Activated CD8-positive, alpha-beta memory T cell treated with anti-CD3 and anti-CD28 coated beads, Interleukin-2, amount 50 U/mL, for 1 hour (primary cell): ENCODE results near the gene IL17F.
"Not testable (repeated sequence)": the region's sequence is repeated elsewhere in the genome, so short reads cannot be mapped to it uniquely, and the experiment has no call there.

Experiments used
- DNase-seq: peaks from one replicate; pipeline ENCODE4 v3.0.0-alpha.2; 2020; ENCODE audit errors: extremely low read depth

Gene IL17F

DNA sequence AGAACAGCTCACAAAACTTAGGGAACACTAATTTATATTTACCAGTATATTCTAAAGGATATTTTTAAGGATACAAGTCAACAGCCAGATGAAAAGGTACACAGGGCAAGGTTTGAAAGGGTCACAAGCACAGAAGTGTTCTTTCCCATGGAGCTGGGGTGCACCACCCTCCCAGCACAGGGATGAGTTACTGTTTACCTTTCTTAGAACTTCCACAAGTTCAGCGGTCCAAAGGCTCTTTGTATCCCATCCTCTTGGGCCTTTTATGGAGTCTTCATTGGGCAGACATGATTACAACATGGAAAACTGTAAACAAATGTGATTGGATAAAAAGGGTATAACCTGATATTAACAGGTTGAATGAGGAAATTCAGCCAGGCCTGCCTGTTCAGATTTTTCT, 1.1 kb upstream of the IL17F start:
- DNase-seq, result no peak

DNA sequence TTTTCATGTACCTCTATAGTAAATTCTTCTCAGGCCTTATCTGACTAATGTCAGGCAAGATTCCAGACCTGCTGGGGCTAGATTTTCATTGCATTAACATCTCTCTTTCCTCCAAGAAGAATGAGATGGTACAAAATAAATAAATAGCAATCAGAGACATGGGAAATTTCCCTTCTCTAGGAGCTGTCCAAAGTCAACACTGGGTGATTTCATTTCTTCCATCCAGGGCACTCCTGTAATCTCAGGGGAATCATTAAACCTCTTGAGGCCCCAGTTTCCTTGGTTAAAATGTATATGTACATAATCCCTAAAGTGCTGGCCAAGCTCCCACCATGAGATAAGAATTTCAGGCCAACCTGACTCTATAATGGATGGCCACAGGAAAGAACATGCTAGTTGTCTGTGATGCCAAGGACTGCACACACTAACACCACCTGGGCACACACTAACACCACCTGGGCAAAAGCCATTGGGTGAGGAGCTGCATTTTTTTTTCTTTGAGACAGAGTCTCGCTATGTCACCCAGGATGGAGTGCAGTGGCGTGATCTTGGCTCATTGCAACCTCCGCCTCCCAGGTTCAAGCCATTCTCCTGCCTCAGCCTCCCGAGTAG, 912 bp downstream of the IL17F start:
- DNase-seq, result no peak

DNA sequence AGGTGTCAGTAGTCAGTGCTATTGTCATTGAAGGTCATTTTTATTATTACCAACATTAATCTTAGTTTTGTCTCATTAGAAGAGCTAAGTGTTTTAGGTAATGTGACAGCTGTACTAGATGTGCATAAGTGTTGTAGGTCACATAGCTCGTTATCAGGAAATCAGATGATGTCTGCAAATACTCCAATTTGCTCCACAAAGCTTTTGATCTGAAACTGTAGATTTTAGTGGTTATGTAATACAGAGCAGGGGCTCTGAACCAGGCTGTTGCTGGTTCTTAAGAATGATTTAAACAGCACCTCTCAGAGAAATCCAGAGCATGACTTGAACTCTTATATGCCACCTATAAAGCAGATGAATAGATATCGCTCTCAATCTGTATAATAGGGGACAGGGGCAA, 2.5 kb downstream of the IL17F start:
- DNase-seq, result no peak

DNA sequence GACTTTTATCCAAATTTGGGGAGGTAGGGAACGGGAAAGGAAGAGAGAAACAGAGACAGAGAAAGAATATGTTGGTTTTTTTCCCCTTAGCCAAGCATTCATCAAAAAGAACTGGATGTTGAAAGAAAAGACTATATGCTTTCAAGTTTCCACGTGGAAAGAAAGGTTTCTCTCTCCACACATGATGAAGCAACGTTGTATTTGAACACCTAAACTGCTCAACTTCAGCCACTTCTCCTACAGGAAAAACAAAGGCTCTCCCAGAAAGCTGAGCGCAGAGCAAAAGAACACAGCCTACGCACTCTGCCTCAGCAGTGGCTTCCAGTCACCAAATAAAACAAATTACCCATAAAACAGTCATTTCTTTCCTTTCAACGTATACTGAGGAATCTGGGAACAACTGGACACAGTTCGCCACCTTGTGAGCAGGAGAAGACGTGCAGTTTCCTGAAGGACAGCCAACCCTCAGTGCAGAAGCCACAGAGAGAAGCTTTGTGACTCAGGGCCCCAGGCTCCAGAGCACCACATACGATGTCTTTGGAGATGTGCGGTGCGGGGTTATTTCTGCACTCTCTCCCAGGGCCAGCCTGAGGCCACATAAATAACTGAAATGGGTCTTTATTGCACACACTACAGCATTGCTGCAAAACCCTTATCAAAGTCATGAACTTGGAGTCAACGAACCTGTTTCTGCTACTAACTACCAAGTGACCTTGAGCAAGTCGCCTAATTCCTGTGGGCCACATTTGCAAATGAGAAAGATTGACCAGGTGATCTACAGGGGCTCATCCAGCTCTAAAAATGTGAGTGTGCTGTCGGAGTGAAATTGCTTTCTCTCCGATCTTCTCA, 10.1 kb downstream of the IL17F start:
- no peak for DNase-seq

DNA sequence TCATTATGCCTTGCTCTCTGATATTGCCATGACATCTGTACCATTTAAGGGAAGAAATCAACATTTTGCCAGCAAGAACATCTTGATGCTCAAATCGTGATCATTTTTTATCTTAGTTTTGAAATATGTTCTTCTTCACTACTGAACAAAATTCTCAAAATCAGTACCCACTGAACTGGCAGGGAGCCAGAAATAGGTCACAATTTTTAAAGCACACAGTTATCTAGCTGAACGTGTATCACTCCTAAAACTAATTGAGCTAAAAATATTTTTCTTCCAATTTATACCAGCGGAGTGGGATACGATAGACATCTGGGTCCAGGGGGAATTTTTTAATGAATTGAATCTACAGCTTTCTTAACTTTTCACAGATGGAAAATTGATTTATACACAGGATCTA, 11.3 kb downstream of the IL17F start:
- no peak for DNase-seq

DNA sequence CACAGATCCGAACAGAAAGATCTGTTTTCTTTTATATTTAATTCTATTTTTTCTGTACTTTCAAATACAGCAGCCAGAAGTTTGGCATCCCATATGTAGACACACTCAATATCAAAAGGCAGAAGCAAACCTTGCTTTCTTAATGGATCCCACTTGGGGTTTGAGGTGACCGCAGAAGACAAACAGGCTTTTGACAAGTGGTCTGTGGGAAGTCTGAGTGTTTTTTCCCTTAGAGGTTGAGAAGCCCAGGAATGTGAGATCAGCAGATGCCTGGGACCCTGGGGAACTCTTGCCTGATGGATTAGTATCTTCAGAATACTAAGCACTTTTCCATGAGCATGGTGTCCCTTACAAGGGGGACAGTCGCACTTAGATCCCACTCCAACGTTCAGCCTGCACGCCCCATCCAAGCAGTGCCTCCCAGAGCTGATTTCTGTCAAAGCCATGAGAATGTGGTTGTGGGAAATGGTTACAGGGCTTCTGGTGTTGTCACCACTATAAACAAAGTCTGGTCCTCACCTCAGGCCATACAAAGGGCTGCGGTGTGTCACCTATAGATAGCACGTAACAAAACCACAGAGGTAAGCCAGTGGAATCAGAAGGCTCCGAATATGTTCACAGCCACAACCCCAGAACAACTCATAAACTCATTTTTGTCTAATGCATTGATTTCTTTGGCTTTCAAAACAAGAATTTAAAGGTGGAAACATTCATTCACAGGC, 12.7 kb downstream of the IL17F start:
- DNase-seq, result no peak

DNA sequence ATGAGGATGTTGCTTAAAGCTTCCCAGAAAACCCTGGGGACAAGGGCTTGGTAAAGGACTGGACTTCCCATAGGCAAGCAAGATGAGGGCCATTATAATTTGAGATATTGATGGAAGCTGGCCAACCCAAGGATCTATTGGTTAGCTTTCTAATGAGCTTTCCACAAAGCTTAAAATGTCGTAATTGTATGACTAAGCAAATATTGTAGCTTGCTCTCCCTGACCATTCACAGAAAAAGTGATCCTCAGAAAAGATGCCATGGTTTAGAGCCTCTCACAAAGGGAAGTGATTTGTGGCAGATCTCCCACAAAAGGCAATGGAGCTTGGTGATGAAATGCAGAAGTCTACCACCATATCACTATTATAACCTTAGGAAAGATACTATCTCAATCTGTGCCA, 13.6 kb downstream of the IL17F start:
- no peak for DNase-seq

DNA sequence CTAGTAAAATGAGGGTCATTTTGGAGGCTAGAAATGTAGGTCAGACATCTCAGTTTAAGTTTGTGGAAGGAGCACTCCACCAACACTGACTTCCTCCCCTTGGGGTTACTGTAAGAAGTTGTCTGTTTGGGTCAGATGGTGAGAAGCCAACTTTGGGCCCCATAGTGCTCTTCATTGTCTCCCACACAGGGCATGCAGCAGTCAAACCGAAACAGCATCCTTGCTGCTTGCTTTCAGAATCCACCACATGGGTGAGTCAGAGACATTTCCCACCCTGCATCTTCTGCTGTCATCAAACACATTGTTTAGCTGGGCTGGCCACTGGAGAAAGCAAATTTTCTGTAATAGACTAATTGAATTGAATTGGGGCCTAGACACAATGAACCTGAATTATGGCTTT, 16.8 kb downstream of the IL17F start:
- no peak for DNase-seq

DNA sequence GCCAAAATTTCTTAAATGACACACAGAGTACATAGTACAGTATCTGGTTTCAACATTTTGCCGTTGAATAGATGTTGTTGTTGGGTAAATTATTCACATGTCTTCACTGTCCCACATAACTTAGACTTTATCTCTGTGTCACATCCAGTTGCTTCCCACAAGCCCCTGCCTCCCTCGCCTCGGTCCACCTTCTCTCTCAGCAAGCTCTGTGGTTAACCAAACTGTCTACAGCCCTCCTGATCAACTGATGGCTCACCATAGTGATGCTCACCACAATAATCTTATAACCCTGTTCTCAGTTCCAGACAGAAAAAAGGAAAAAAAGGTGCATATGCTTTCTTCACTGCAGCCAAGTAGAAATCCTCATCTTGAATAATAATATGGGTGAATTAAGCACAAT, 23.0 kb downstream of the IL17F start:
- DNase-seq, result no peak

DNA sequence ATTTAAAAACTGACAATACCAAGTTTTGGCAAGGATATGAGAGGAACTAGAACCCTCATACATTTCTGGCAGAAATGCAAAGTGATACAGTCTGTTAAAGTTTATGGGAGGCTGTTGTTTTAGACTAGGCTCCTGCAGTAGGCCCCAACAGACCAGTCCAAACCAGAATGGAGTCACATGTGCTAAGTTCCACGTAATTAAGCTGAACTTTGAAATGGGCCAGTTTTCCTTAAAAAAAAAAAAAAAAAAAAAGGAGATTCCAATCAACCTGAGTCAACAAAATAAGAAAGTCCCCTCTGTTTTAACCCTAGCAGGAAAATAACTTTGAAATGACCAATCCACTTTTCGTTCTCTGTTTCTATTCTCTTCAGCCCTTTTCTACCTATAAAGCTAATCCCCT, 26.5 kb downstream of the IL17F start:
- DNase-seq, result no peak

DNA sequence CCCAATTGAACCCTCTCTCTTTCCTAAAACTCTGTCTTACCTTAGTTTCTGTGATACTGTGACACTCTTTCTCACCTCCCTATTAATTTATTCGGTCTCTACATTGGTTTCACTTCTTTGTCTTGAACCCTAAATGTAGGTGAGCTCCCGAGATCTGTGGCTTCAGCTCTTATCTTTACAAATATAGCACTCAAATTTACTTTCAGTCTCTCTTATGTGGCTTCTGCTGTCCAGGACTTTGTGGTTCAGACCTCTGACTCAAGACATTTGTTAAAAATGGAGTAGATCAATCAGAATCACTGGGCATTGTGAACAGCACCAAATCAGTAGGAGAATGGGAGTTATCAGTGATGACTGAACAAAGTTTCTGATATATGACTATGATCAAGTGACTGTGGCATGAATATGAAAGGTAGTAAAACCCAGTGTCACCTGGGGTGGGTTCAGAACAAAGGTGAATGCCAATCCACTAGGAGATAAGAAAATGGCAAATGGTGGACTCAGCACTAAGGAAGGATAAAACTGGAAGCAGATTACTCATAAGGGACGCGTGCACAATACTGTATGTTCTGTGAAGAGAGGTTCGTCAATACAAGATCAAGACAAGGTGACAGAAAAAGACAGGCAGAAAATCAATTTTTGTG, 27.2 kb downstream of the IL17F start:
- no peak for DNase-seq

DNA sequence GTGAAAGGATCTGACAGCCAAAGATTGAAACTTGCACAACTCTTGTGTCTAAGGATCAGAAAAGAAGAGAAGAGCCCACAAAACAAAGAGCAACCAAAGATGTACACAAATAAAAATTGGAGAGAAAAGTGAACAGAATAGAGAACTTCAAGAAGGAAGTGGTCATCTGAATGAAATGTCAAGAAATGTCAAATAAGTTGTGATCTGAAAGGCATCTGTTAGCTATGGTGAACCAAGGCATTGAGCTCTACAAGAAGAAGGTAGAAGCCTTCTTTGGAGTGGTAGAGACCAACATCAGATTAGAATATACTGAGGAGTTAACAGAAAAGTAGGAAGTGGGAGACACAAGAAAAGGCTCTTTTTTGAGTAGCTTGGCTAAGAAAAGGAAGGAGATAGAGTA, 28.5 kb downstream of the IL17F start:
- DNase-seq, result no peak

DNA sequence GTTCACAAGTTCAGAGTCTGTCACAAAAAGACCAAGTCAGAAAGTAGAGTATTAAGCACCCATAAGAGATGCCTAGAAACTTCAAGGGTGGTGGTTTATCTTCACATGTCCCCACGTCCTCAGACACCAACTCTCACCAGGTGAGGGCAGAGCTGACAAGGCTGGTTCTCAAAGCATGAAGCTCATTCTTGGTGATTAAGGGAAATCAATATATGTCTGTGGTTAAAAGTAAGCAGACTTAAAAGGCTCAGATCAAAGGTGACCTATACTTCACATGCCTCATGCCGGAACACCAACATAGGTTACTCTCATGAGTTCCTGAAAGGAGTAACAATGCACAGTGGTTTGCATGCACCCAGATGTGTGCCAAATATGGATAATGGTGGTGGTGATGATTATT, 31.2 kb downstream of the IL17F start:
- DNase-seq, result no peak

DNA sequence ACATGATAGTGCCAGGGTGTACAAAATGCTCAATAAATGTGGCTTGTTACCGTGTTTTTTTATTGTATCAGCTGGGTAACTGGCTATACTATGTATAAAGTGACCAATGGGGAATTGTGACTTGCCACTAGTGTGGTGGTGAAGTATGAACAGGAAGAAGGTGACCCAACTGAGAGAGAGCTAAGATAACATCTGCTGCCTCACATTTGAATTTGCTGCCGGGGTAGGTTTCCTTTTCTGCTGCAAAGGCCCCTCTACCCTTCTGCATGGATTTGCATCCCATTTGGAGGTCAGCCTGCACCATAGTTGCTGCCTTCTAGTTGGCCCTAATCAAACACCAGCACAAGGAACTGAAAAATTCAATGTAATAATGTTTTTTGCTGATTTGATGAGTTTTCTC, 34.1 kb downstream of the IL17F start:
- no peak for DNase-seq

DNA sequence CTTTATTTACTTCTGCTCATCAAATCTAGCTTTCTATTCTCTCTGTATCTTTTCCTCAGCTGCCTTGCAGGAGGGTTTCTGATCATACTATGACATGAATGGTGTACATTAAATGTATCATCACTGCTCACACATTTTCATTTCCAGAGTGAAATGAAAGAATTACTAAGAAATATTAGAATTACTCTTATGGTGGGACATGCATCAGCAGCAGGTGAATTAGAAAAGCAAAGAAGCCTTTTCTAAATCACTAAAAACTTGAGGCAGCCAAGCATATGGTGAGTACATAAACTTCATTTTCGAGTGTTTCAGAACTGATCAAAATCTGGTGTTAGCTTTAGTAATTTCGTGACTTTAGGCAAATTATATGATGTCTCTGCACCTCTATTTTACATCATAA, 34.5 kb downstream of the IL17F start:
- no peak for DNase-seq

DNA sequence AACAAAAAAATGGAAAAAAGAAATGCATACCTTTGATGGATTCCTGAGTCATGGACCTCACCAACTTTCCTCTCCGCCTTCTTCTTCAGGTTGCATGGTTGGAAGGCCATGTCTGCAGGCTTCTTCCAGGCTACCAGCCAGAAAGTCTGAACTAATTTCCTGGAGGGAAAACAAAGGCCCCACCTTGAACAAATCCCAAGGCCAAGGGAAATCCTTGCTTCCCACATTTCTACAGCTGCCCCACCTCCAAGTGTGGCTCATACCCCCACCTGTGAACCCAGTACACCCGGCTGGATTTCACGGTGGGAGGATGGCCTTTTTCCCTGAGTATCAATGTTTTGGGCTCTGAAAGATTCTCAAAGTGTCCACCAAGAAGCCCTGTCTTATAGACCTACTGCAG, 35.7 kb downstream of the IL17F start:
- DNase-seq, result no peak

DNA sequence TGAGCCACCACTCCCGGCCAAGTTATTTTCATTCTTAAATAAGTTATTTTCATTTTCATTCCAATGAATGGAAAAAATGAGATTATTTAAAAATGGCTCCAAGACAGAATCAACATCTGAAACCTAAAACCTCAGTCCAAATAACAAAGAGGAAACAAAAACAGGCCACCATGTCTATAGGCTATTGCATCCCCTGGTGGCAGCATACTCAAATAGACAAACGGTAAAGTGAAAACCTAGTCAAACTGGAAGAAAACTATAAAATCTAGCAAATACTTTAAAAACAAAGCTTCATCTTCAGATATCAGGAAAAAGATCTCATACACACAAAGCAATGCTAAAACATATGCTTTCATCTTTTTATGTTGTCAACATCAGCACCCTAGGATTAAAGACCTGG, 37.2 kb downstream of the IL17F start:
- no peak for DNase-seq

DNA sequence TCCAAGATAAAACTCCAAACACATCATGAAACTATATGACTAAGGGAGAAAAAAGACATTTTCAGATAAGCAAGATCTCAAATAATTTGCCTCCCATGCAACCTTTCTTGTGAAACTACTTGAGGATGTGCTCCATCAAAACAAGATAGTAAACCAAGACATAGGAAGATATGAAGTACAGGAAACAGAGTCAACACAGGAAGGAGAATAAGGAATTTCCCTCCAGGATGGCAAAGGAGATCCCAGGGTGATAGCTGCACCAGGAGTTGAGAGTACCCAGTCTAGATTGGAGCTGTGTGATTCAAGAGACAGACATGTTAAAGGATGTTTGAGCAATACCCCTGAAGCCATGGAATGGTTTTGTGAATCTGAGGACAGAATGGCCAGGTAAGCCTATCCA, 42.8 kb downstream of the IL17F start:
- DNase-seq, result no peak

DNA sequence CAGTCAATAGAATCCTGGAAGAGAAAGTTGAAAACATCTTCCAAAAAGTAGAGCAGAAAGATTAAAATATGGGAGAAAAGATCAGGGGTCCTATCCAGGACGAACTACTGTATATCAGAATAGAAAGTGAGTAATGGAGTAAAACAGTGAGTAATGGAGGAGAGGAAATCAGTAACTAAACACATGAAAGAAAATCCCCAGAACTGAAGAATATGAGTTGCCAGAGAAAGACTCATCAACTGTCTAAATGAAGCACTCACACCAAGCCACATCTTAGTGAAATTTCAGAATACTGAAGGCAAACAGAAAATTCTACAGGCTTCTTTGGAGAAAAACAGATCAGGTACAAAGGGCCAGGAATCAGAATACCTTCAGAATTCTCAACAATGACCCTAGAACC, 43.3 kb downstream of the IL17F start:
- no peak for DNase-seq

DNA sequence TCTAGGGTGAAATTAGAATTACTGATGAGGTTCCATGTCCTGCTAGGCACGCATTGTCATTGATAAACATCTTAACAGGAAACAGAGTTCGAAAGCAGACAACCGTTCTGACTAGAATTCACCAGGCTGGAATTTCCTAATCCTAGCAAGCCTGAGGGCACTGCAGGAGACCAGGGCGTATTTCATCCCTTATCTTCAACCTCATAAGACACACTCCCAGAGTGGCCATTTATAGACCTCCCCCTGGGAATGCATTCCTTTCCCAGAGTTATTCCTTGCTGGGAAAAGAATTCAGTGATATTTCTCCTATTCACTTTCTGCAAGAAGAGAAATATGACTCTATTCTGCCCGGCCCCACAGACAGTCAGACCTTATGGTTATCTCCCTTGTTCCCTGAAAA, 44.2 kb downstream of the IL17F start:
- DNase-seq, result not testable (repeated sequence)

DNA sequence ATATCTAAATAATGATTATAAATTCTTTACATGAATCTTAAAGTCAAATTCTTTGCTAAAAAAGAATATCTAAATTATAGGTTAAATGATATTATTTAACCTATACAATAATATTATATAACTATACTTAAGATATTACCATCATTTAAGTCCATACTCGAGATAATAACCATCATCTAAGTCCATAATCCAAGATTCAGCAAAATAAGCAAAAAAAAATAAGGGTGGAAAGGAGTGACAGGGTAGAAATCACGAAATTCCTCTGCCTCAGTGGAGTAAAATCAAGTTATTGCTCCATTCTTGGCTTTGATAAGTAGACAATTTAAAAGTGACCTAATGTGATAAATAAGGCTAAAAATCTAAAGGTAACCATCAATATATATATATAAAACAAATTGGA, 48.4 kb downstream of the IL17F start:
- no peak for DNase-seq

DNA sequence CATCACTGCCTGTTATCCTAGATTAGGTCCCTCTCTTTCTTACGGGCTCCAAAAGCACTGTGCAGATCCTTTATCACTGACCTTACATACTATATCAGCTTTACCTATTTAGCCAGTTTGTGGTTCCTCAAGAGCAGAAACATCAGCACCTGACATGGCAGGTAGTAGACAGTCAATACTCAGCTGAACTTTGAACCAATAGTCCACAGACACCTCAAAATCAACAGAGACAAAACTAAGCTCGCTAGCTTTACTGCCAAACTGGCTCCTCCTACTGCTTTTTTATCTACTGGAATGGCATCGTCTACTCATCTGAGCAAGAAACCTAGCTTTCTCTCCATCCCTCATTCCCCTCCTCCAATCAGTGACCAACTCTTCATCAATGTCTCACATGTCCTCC, 52.5 kb downstream of the IL17F start:
- DNase-seq, result no peak

DNA sequence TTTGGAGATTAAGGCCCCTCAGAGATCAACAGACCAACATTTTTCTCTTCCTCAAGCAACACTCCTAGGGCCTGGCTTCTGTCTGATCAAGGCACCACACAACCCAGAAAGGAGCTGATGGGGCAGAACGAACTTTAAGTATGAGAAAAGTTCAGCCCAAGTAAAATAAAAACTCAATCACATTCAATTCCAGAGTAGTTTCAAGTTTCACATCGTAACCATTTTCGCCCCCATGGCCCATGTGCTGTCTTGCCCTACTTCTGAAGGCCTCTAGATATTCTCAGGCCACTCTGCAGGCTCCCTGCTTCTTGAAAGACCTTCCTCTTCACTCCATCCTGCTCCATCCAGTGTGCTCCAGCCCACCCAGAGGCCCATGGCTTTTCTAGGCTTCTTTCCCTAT, 53.9 kb downstream of the IL17F start:
- no peak for DNase-seq
